BLaER1 treated with 17β-estradiol and CSF1 and Interleukin-3, amounts not matched to agents 10 nM and 100 nM (cell line): Measurements from ENCODE around the gene CFI.

Source experiments
- H3K27ac ChIP-seq, 11 experiments: shearing (Covaris generic); formaldehyde crosslinking; 2 replicates each; pipeline ENCODE4 v1.8.1; 2022
- H3K27me3 ChIP-seq, 11 experiments: shearing (Covaris generic); formaldehyde crosslinking; 2 replicates each; pipeline ENCODE4 v1.8.1; 2022
- H3K36me3 ChIP-seq, 11 experiments: shearing (Covaris generic); formaldehyde crosslinking; 2 replicates each; pipeline ENCODE4 v1.8.1; 2022
- H3K4me1 ChIP-seq, 10 experiments: shearing (Covaris generic); formaldehyde crosslinking; 2 replicates each; pipeline ENCODE4 v1.8.1; 2022
- H3K4me2 ChIP-seq, 11 experiments: shearing (Covaris generic); formaldehyde crosslinking; 2 replicates each; pipeline ENCODE4 v1.8.1; 2022
- H3K4me3 ChIP-seq, 10 experiments: shearing (Covaris generic); formaldehyde crosslinking; 2 replicates each; pipeline ENCODE4 v1.8.1; 2022
- H3K9ac ChIP-seq, 11 experiments: shearing (Covaris generic); formaldehyde crosslinking; 2 replicates each; pipeline ENCODE4 v1.8.1; 2022
- H3K9me3 ChIP-seq, 11 experiments: shearing (Covaris generic); formaldehyde crosslinking; replicated peaks in 1 of 11; 2 replicates each; pipeline ENCODE4 v1.8.1; 2022
- H4K20me1 ChIP-seq, 11 experiments: shearing (Covaris generic); formaldehyde crosslinking; 2 replicates each; pipeline ENCODE4 v1.8.1; 2022
- Cebpa-rat ChIP-seq, 11 experiments: shearing (Covaris generic); IDR thresholded peaks; 2 replicates each; pipeline ENCODE4 v1.8.1; 2022

CFI gene

GRCh38 chr4:109729117-109729717 is 72.6 kb downstream of the CFI start:
- Histone ChIP-seq H3K4me2 (peak overlapping the region; percentile 87 to 99 (median 95)), H3K27ac (peak overlapping the region; percentile 45 to 67 (median 59); a peak in 19 of 22 replicates), H3K27me3 (no peaks in the 10 kb centered on the region), H3K4me3 (peak overlapping the region; percentile 80 to 96 (median 90)), H3K9me3 (no peaks in the 10 kb centered on the region), H4K20me1 (peaks cover 0 to 9% (median 0%) of the 10 kb centered on the region in 11 experiments; a peak in 2 of 22 replicates), H3K9ac (peak overlapping the region; percentile 71 to 85 (median 82)), H3K4me1 (peaks cover 10 to 26% (median 16%) of the 10 kb centered on the region in 10 experiments), H3K36me3 (peaks cover 0 to 4% (median 0%) of the 10 kb centered on the region in 11 experiments; a peak in 1 of 22 replicates)
- no peak for TF ChIP-seq Cebpa-rat (IDR thresholded peaks at IDR 0.05)

- H3K4me1 ChIP-seq = peaks cover 11 to 26% (median 17%) of the 10 kb centered on the region in 10 experiments
- peaks cover 0 to 4% (median 0%) of the 10 kb centered on the region in 11 experiments; a peak in 1 of 22 replicates for H3K36me3 ChIP-seq
- no peaks in the 10 kb centered on the region for H3K9me3 ChIP-seq
- H3K4me3 ChIP-seq = peak overlapping the region in 6 of 10 experiments; percentile 80 to 96 (median 91); a peak in 4 of 20 replicates
- peak overlapping the region; percentile 87 to 99 (median 95) for H3K4me2 ChIP-seq
- peak overlapping the region in 2 of 11 experiments; percentile 83 to 84; a peak in 1 of 22 replicates for H3K9ac ChIP-seq
- H3K27me3 ChIP-seq = no peaks in the 10 kb centered on the region
- H3K27ac ChIP-seq = no peak overlapping the region
- H4K20me1 ChIP-seq = peaks cover 0 to 9% (median 0%) of the 10 kb centered on the region in 11 experiments; a peak in 2 of 22 replicates
- no peak for TF ChIP-seq Cebpa-rat (IDR thresholded peaks at IDR 0.05)
Measured at GRCh38 chr4:109728385-109728784, 73.4 kb downstream of the CFI start.

- no peak for TF ChIP-seq Cebpa-rat (IDR thresholded peaks at IDR 0.05)
- no peak overlapping the region for H3K4me3 ChIP-seq
- peaks cover 0 to 11% (median 0%) of the 10 kb centered on the region in 11 experiments; a peak in 4 of 22 replicates for H3K36me3 ChIP-seq
- H3K4me2 ChIP-seq = peak overlapping the region in 3 of 11 experiments; percentile 31 to 79 (median 63); a peak in 6 of 22 replicates
- 0 out of 22 replicates have a peak, but pooled peaks cover 0 to 7% (median 0%) of the 10 kb centered on the region in 11 experiments for H3K9me3 ChIP-seq
- H3K27me3 ChIP-seq = no peaks in the 10 kb centered on the region
- H4K20me1 ChIP-seq = peaks cover 0 to 3% (median 0%) of the 10 kb centered on the region in 11 experiments; a peak in 2 of 22 replicates
- H3K27ac ChIP-seq = peak overlapping the region in 1 of 11 experiments; percentile 11; a peak in 1 of 22 replicates
- peak overlapping the region in 2 of 11 experiments; percentile 21 to 51; a peak in 2 of 22 replicates for H3K9ac ChIP-seq
- peaks cover 1 to 31% (median 5%) of the 10 kb centered on the region in 10 experiments; a peak in 16 of 20 replicates for H3K4me1 ChIP-seq
Measured at GRCh38 chr4:109723110-109723509, 78.7 kb downstream of the CFI start.

- Histone ChIP-seq H3K4me3 (no peak overlapping the region), H3K36me3 (peaks cover 0 to 15% (median 5%) of the 10 kb centered on the region in 11 experiments; a peak in 12 of 22 replicates), H3K27me3 (no peaks in the 10 kb centered on the region), H4K20me1 (no peaks in the 10 kb centered on the region; a peak in 1 of 22 replicates), H3K27ac (no peak overlapping the region), H3K4me2 (peak overlapping the region in 3 of 11 experiments; percentile 31 to 79 (median 63); a peak in 5 of 22 replicates), H3K9ac (no peak overlapping the region), H3K4me1 (peaks cover 0 to 31% (median 0%) of the 10 kb centered on the region in 10 experiments; a peak in 6 of 20 replicates), H3K9me3 (0 out of 22 replicates have a peak, but pooled peaks cover 0 to 7% (median 0%) of the 10 kb centered on the region in 11 experiments)
- no peak for TF ChIP-seq Cebpa-rat (IDR thresholded peaks at IDR 0.05)
Measured at GRCh38 chr4:109722357-109722756, 79.4 kb downstream of the CFI start.

GRCh38 chr4:109721033-109721432 is 80.8 kb downstream of the CFI start:
- peaks cover 10 to 28% (median 18%) of the 10 kb centered on the region in 11 experiments; a peak in 20 of 22 replicates for H3K36me3 ChIP-seq
- H3K4me1 ChIP-seq = peaks cover 0 to 31% (median 0%) of the 10 kb centered on the region in 10 experiments; a peak in 6 of 20 replicates
- H3K9ac ChIP-seq = no peak overlapping the region
- H3K4me3 ChIP-seq = no peak overlapping the region
- TF ChIP-seq Cebpa-rat (IDR thresholded peaks at IDR 0.05) = no peak
- H4K20me1 ChIP-seq = no peaks in the 10 kb centered on the region; a peak in 1 of 22 replicates
- 0 out of 22 replicates have a peak, but pooled peaks cover 0 to 7% (median 0%) of the 10 kb centered on the region in 11 experiments for H3K9me3 ChIP-seq
- H3K4me2 ChIP-seq = no peak overlapping the region
- no peaks in the 10 kb centered on the region for H3K27me3 ChIP-seq
- H3K27ac ChIP-seq = no peak overlapping the region

GRCh38 chr4:109719604-109720003 is 82.2 kb downstream of the CFI start:
- H4K20me1 ChIP-seq = no peaks in the 10 kb centered on the region
- H3K9ac ChIP-seq = no peak overlapping the region
- no peak overlapping the region for H3K4me2 ChIP-seq
- TF ChIP-seq Cebpa-rat (IDR thresholded peaks at IDR 0.05) = no peak
- peaks cover 0 to 28% (median 0%) of the 10 kb centered on the region in 10 experiments; a peak in 6 of 20 replicates for H3K4me1 ChIP-seq
- H3K36me3 ChIP-seq = peaks cover 10 to 39% (median 24%) of the 10 kb centered on the region in 11 experiments; a peak in 20 of 22 replicates
- no peak overlapping the region for H3K4me3 ChIP-seq
- H3K27me3 ChIP-seq = no peaks in the 10 kb centered on the region
- H3K9me3 ChIP-seq = 0 out of 22 replicates have a peak, but pooled peaks cover 0 to 7% (median 0%) of the 10 kb centered on the region in 11 experiments
- no peak overlapping the region for H3K27ac ChIP-seq

- no peak for TF ChIP-seq Cebpa-rat (IDR thresholded peaks at IDR 0.05)
- Histone ChIP-seq H3K9ac (no peak overlapping the region), H3K4me3 (no peak overlapping the region), H3K4me1 (peaks cover 0 to 19% (median 0%) of the 10 kb centered on the region in 10 experiments; a peak in 6 of 20 replicates), H3K27me3 (no peaks in the 10 kb centered on the region), H3K27ac (no peak overlapping the region), H3K9me3 (0 out of 22 replicates have a peak, but pooled peaks cover 0 to 7% (median 0%) of the 10 kb centered on the region in 11 experiments), H3K36me3 (peaks cover 10 to 47% (median 30%) of the 10 kb centered on the region in 11 experiments; a peak in 21 of 22 replicates), H3K4me2 (no peak overlapping the region), H4K20me1 (no peaks in the 10 kb centered on the region)
Measured at GRCh38 chr4:109718759-109719158, 83.0 kb downstream of the CFI start.

GRCh38 chr4:109713500-109713899 is 88.3 kb downstream of the CFI start:
- Histone ChIP-seq H4K20me1 (no peaks in the 10 kb centered on the region), H3K27me3 (no peaks in the 10 kb centered on the region), H3K27ac (no peak overlapping the region), H3K4me2 (no peak overlapping the region), H3K9me3 (no peaks in the 10 kb centered on the region), H3K36me3 (peaks cover 23 to 74% (median 43%) of the 10 kb centered on the region in 11 experiments; a peak in 21 of 22 replicates), H3K9ac (no peak overlapping the region), H3K4me3 (no peak overlapping the region), H3K4me1 (no peaks in the 10 kb centered on the region)
- no peak for TF ChIP-seq Cebpa-rat (IDR thresholded peaks at IDR 0.05)

GRCh38 chr4:109708990-109709389 is 92.8 kb downstream of the CFI start:
- no peak overlapping the region for H3K9ac ChIP-seq
- peaks cover under 1 to 7% (median 3%) of the 10 kb centered on the region in 10 experiments; a peak in 12 of 20 replicates for H3K4me1 ChIP-seq
- H3K36me3 ChIP-seq = peaks cover 12 to 36% (median 18%) of the 10 kb centered on the region in 11 experiments; a peak in 18 of 22 replicates
- no peaks in the 10 kb centered on the region for H3K9me3 ChIP-seq
- no peak for TF ChIP-seq Cebpa-rat (IDR thresholded peaks at IDR 0.05)
- no peaks in the 10 kb centered on the region for H3K27me3 ChIP-seq
- no peak overlapping the region for H3K4me3 ChIP-seq
- H4K20me1 ChIP-seq = no peaks in the 10 kb centered on the region
- no peak overlapping the region for H3K4me2 ChIP-seq
- H3K27ac ChIP-seq = no peak overlapping the region
